Loucy (cell line): ENCODE results near the gene SYT8.
"Not testable (repeated sequence)": the region's sequence is repeated elsewhere in the genome, so short reads cannot be mapped to it uniquely, and the experiment has no call there.

ENCODE experiments used
- H2AFZ ChIP-seq: fragments of 200-600 bp; sonication (generic); 2 replicates; pipeline ENCODE4 v1.6.0; 2016; ENCODE audit warnings: antibody characterized with exemption, mild to moderate bottlenecking, low read length, moderate library complexity
- H3F3A ChIP-seq: fragments of 200-600 bp; 2 replicates; pipeline ENCODE4 v1.6.0; 2016; ENCODE audit warnings: antibody characterized with exemption, low read depth, mild to moderate bottlenecking
- H3K27me3 ChIP-seq: fragments of 200-600 bp; sonication (generic); 2 replicates; pipeline ENCODE4 v1.6.1; 2014; ENCODE audit warnings: low read length, mild to moderate bottlenecking; ENCODE audit not compliant: insufficient read depth, poor library complexity, severe bottlenecking
- H3K36me3 ChIP-seq: fragments of 200-600 bp; sonication (generic); 2 replicates; pipeline ENCODE4 v1.6.1; 2016; ENCODE audit warnings: low read length; ENCODE audit not compliant: insufficient read depth
- H3K4me1 ChIP-seq: fragments of 200-600 bp; sonication (generic); 2 replicates; pipeline ENCODE4 v1.5.1; 2014; ENCODE audit warnings: low read length, mild to moderate bottlenecking; ENCODE audit not compliant: insufficient read depth, poor library complexity, severe bottlenecking
- H3K4me2 ChIP-seq: fragments of 200-600 bp; sonication (generic); 2 replicates; pipeline ENCODE4 v1.6.0; 2014; ENCODE audit warnings: antibody characterized with exemption, low read length, low read depth, mild to moderate bottlenecking; ENCODE audit not compliant: poor library complexity, severe bottlenecking
- H3K4me3 ChIP-seq: fragments of 200-600 bp; sonication (generic); 2 replicates; pipeline ENCODE4 v1.5.1; 2014; ENCODE audit warnings: low read length, mild to moderate bottlenecking, mixed read lengths; ENCODE audit not compliant: poor library complexity, severe bottlenecking
- H3K79me2 ChIP-seq: fragments of 200-600 bp; sonication (generic); 2 replicates; pipeline ENCODE4 v1.6.1; 2014; ENCODE audit warnings: low read length; ENCODE audit not compliant: insufficient read depth
- H3K9ac ChIP-seq: fragments of 200-600 bp; sonication (generic); 2 replicates; pipeline ENCODE4 v1.6.0; 2014; ENCODE audit warnings: mild to moderate bottlenecking, low read depth, low read length, moderate library complexity; ENCODE audit not compliant: poor library complexity, severe bottlenecking
- H3K9me2 ChIP-seq: fragments of 200-600 bp; sonication (generic); replicated peaks from 2 replicates; pipeline ENCODE4 v1.6.1; 2016; ENCODE audit warnings: low read depth, low read length, mixed read lengths
- H3K9me3 ChIP-seq: fragments of 200-600 bp; sonication (generic); 2 replicates; pipeline ENCODE4 v1.6.1; 2014; ENCODE audit warnings: mild to moderate bottlenecking, antibody characterized with exemption, low read length, low read depth; ENCODE audit not compliant: insufficient read depth
- H4K20me1 ChIP-seq: fragments of 200-600 bp; sonication (generic); 2 replicates; pipeline ENCODE4 v1.6.0; 2014; ENCODE audit warnings: antibody characterized with exemption, low read length, mild to moderate bottlenecking; ENCODE audit not compliant: insufficient read depth, poor library complexity, severe bottlenecking
- CTCF ChIP-seq: fragments of 200-600 bp; sonication (generic); conservative IDR thresholded peaks from 2 replicates; pipeline ENCODE4 v1.5.1; 2014; ENCODE audit warnings: mild to moderate bottlenecking, antibody characterized with exemption, low read length
- EZH2phosphoT487 ChIP-seq: fragments of 200-600 bp; IDR thresholded peaks from 2 replicates; pipeline ENCODE4 v1.6.1; 2018; ENCODE audit warnings: antibody characterized with exemption, mild to moderate bottlenecking, moderate library complexity, borderline replicate concordance

Gene SYT8

GRCh38 chr11:1796413-1797011 lies 38.3 kb upstream of the SYT8 start:
- H3K36me3 ChIP-seq: no peaks in the 10 kb centered on the region
- H3K9ac ChIP-seq: no peak overlapping the region
- no peaks in the 10 kb centered on the region for H3K79me2 ChIP-seq
- H3K9me3 ChIP-seq: no peaks in the 10 kb centered on the region
- no peaks in the 10 kb centered on the region for H4K20me1 ChIP-seq
- peaks cover 19% of the 10 kb centered on the region for H3K4me1 ChIP-seq
- H3F3A ChIP-seq: no peaks in the 10 kb centered on the region
- H3K4me3 ChIP-seq: no peak overlapping the region
- no peaks in the 10 kb centered on the region for H3K27me3 ChIP-seq
- peak overlapping the region; percentile 32; the same call in 1 of the 2 replicates for H2AFZ ChIP-seq
- TF ChIP-seq CTCF (no peak), EZH2phosphoT487 (no peak)
- H3K9me2 ChIP-seq: no peaks in the 10 kb centered on the region
- no peak overlapping the region for H3K4me2 ChIP-seq

GRCh38 chr11:1797391-1798125 lies 37.2 kb upstream of the SYT8 start:
- H3K9me3 ChIP-seq: no peaks in the 10 kb centered on the region
- no peak overlapping the region for H3K9ac ChIP-seq
- no peak overlapping the region for H3K4me3 ChIP-seq
- TF ChIP-seq CTCF (no peak), EZH2phosphoT487 (no peak)
- H3K4me1 ChIP-seq: peaks cover 13% of the 10 kb centered on the region
- H4K20me1 ChIP-seq: no peaks in the 10 kb centered on the region
- H3K36me3 ChIP-seq: no peaks in the 10 kb centered on the region
- H3K79me2 ChIP-seq: no peaks in the 10 kb centered on the region
- no peak overlapping the region for H3K4me2 ChIP-seq
- H3F3A ChIP-seq: no peaks in the 10 kb centered on the region
- H3K27me3 ChIP-seq: no peaks in the 10 kb centered on the region
- no peaks in the 10 kb centered on the region for H3K9me2 ChIP-seq
- H2AFZ ChIP-seq: no peak overlapping the region

- no peak overlapping the region for H3K4me3 ChIP-seq
- no peaks in the 10 kb centered on the region for H3F3A ChIP-seq
- H4K20me1 ChIP-seq: no peaks in the 10 kb centered on the region
- H3K9ac ChIP-seq: no peak overlapping the region
- no peaks in the 10 kb centered on the region for H3K27me3 ChIP-seq
- H3K4me2 ChIP-seq: no peak overlapping the region
- no peaks in the 10 kb centered on the region for H3K9me3 ChIP-seq
- no peaks in the 10 kb centered on the region for H3K36me3 ChIP-seq
- no peak for TF ChIP-seq EZH2phosphoT487
- no peak for TF ChIP-seq CTCF
- no peaks in the 10 kb centered on the region for H3K9me2 ChIP-seq
- H2AFZ ChIP-seq: no peak overlapping the region
- no peaks in the 10 kb centered on the region for H3K79me2 ChIP-seq
- H3K4me1 ChIP-seq: no peaks in the 10 kb centered on the region
These were observed 31.5 kb upstream of the SYT8 start for GRCh38 chr11:1803246-1803645.

- H3K9ac ChIP-seq, H3K9me2 ChIP-seq: not testable (repeated sequence)
These were observed 30.8 kb upstream of the SYT8 start for GRCh38 chr11:1803835-1804519.

More at GRCh38 chr11:1803835-1804519, 30.8 kb upstream of the SYT8 start:
- not testable (repeated sequence) for H3F3A ChIP-seq, H3K4me2 ChIP-seq, H2AFZ ChIP-seq, H3K4me1 ChIP-seq, H3K9me3 ChIP-seq, H3K27me3 ChIP-seq, H3K4me3 ChIP-seq, H4K20me1 ChIP-seq, H3K79me2 ChIP-seq, H3K36me3 ChIP-seq
